Measurements from ENCODE around the gene ADD2.

Gene ADD2

DNA sequence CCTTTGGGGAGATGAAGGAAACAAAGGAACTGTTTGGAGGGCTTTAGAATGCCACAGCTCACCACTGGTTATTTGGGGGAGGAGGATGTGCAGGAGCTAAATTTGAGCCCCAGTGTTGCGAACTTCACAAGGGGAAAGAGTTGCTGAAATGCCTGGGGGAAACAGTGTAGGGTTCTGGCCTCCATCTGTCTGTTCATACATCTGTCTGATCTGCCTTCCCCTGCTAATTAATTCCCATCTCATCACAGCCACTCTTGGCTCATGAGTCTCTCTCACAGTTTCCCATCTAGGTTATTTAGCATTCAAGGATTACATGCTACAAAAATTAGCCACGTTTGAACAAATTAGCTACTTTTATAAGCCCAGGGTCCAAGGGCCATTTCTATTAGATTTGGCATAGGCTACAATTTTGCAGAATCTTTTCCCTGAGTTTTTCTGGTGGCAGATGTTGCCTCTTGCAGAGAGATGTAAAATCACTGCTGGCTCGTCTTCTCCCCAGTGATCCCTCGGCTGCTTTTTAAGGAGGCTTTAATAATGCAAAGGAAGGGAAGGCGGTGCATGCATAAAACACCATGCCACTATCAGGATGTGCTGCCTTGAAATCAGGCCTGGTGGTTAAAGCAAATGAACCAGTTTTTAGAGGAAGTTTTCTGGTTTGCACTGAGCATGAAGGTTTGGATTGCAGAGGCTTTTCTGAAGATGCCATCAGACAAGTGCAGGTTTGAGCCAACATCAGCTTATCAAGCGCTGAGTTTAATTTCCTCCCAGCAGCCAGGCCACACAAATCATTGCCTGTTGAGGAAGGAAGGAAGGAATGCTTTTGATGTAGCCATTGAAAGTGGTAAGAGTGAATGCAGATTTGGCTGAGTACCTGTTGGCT, 35.0 kb downstream of the ADD2 start:
- TF ChIP-seq, protein P1, sequence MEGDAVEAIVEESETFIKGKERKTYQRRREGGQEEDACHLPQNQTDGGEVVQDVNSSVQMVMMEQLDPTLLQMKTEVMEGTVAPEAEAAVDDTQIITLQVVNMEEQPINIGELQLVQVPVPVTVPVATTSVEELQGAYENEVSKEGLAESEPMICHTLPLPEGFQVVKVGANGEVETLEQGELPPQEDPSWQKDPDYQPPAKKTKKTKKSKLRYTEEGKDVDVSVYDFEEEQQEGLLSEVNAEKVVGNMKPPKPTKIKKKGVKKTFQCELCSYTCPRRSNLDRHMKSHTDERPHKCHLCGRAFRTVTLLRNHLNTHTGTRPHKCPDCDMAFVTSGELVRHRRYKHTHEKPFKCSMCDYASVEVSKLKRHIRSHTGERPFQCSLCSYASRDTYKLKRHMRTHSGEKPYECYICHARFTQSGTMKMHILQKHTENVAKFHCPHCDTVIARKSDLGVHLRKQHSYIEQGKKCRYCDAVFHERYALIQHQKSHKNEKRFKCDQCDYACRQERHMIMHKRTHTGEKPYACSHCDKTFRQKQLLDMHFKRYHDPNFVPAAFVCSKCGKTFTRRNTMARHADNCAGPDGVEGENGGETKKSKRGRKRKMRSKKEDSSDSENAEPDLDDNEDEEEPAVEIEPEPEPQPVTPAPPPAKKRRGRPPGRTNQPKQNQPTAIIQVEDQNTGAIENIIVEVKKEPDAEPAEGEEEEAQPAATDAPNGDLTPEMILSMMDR (IDR thresholded peaks at IDR 0.05; ENCODE audit: low read depth, low read length): no peak
- no peak overlapping the region for H3K4me3 ChIP-seq (ENCODE audit: low read depth, low read length)

DNA sequence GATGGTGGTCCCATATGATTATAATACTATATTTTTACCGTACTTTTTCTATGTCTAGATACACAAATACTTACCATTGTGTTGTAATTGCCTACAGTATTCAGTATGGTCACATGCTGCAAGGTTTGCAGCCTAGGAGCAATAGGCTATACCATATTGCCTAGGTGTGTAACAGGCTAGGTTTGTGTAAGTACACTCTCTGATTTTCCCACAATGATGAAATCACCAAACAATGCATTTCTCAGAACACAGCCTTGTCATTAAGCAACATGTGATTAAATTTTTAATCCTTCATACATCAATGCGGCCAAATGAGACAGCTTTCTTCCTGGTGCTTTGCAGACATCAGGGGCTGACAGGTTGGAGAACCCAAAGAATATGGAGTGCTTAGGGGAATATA, 37.3 kb downstream of the ADD2 start:
- no peak overlapping the region for H3K4me3 ChIP-seq (ENCODE audit: low read depth, low read length)
- TF ChIP-seq, protein P1 (IDR thresholded peaks at IDR 0.05; ENCODE audit: low read depth, low read length): no peak

DNA sequence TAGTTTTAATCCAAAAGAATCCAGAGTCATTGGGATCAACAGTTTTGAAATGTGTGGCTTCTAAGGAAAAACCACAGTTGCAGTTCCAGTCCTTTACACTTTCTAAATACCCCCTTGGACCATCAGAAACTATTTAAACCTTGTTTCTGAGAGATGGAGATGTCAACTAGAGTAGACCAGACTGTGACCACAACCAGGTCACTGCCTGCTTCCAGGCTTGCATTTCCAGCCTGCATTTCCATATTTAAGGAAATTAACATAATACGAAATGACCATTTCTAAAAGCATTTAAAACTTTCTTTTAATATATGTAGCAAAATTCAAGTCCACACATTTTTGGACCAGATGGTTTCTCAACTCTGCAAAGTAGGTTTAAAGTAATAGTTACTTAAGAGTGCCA, 38.4 kb downstream of the ADD2 start:
- no peak overlapping the region for H3K4me3 ChIP-seq (ENCODE audit: low read depth, low read length)
- TF ChIP-seq, protein P1 (IDR thresholded peaks at IDR 0.05; ENCODE audit: low read depth, low read length): no peak

DNA sequence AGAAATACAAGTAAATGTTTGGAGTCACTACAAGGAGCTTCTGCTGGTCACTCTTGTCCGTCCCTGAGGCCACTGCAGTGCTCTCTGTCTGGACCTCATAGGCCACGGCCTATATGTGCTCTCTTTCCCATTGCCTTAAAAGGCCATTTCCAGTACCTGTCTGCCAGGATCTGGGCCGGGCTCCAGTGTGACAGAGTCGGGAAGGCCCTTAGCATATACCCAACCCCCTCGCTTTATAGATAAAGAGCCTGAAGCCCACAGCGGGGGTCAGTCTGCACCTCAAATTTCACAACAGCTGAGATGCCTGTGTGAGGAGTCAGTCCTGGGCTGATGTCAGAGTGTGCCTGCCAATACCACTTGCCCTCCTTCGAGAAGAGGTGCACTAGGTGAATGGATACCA, 39.9 kb downstream of the ADD2 start:
- H3K4me3 ChIP-seq (ENCODE audit: low read depth, low read length): no peak overlapping the region
- TF ChIP-seq, protein P1 (IDR thresholded peaks at IDR 0.05; ENCODE audit: low read depth, low read length): no peak

DNA sequence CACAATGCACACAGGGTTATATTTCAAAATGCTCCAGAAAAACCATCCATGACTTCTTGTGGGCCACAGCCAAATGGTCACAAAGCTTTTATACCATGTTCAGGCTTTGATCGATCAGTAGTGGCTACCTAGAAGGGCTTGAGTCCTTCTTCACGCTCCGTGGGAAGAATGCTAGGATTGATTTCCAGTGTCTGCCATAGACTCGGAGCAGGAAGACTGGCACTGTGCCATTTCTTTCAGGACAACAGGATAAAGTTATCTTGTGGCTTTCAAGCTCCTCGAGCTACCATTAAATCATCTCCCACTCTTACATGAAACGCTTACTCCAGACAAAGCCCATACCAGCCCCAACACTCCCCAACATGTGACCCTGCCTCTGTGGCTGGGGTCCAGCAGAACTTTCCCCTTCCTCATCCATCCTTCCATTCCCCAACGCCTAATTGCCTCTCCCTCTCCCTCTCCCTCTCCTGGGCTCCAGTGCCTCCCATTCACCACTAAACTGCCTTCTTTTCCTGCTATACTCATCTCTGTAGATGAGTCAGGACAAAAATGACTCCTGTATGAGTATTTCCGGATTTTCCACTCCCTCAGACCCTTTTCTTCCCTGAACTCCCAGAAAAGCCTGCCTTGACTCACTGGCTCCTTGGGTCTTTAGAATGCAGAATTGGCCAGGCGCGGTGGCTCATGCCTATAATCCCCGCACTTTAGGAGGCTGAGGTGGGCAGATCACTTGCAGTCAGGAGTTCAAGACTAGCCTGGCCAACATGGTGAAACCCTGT, 40.9 kb downstream of the ADD2 start:
- H3K4me3 ChIP-seq (ENCODE audit: low read depth, low read length): no peak overlapping the region
- TF ChIP-seq, protein P1 (IDR thresholded peaks at IDR 0.05; ENCODE audit: low read depth, low read length): no peak

DNA sequence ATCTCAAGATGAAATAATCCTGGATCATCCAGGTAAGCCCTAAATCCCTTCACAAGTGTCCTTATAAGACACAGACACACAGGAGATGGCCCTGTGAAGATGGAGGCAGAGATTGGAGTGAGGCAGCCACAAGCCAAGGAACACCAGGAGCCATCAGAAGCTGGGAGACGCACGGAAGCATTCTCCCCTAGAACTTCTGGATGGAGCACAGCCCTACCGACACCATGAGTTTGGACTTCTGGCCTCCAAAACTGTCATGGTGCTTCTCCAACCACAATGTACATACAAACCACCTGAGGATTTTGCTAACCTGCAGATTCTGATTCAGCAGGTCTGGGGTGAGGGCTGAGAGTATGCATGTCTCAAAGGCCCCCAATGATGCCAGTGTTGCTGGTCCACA, 42.5 kb downstream of the ADD2 start:
- no peak overlapping the region for H3K4me3 ChIP-seq (ENCODE audit: low read depth, low read length)
- TF ChIP-seq, protein P1 (IDR thresholded peaks at IDR 0.05; ENCODE audit: low read depth, low read length): no peak

DNA sequence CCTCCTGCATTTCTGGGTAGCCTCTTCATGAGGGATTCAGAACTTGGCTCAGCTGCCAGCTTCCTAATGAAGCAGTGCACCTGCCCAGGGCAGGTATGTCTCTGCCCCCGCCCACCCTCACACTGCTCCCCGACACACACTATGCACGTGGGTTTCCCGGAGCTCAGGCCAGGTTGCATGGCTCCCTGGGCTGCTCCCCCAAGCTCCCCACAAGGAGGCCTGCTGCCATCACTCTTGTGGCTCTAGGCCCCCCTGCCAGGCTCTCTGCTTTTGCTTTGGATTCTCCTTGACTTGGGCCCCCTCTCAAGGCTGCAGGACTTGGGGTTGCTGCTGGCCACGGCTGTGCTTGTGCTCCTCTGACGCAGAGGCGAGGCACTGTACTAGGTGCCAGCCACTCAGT, 43.6 kb downstream of the ADD2 start:
- no peak overlapping the region for H3K4me3 ChIP-seq (ENCODE audit: low read depth, low read length)
- TF ChIP-seq, protein P1 (IDR thresholded peaks at IDR 0.05; ENCODE audit: low read depth, low read length): no peak
